HepG2 (cell line): ENCODE measurements around the gene CBFA2T2. TPM values are rescaled to one million over a fixed set of nuclear protein-coding genes. Genes with fewer than 3 reads are reported as not detected.

Experiments
- ETV6 ChIP-seq: sonication (generic); formaldehyde crosslinking; conservative IDR thresholded peaks from 2 replicates; pipeline ENCODE4 v1.4.0; 2020; ENCODE audit warnings: missing genetic modification reagents
- FOXA3 ChIP-seq: IDR thresholded peaks from 2 replicates; pipeline ENCODE4 v1.6.1; 2016; ENCODE audit warnings: missing genetic modification reagents, missing compliant biosample characterization
- FUBP1 ChIP-seq: sonication (generic); formaldehyde crosslinking; IDR thresholded peaks from 2 replicates; pipeline ENCODE4 v1.5.1; 2020; ENCODE audit warnings: missing genetic modification reagents, mild to moderate bottlenecking, borderline replicate concordance
- JARID2 ChIP-seq: sonication (generic); formaldehyde crosslinking; IDR thresholded peaks from 2 replicates; pipeline ENCODE4 v1.8.1; 2023; ENCODE audit warnings: missing genetic modification reagents, inconsistent platforms; ENCODE audit not compliant: insufficient replicate concordance
- KAT7 ChIP-seq: IDR thresholded peaks from 2 replicates; pipeline ENCODE4 v1.6.1; 2018; ENCODE audit warnings: borderline replicate concordance, missing compliant biosample characterization
- MAX ChIP-seq: IDR thresholded peaks from 2 replicates; pipeline ENCODE4 v1.6.1; 2012; ENCODE audit warnings: inconsistent platforms
- SAP130 ChIP-seq: IDR thresholded peaks from 2 replicates; pipeline ENCODE4 v1.6.1; 2016; ENCODE audit warnings: low read depth
- SIX1 ChIP-seq: sonication (generic); formaldehyde crosslinking; IDR thresholded peaks from 2 replicates; pipeline ENCODE4 v1.4.0; 2020; ENCODE audit warnings: missing genetic modification reagents, borderline replicate concordance
- SOX13 ChIP-seq, 3 experiments: fragments of 450-650 bp in 1 of 3; sonication (generic) in 1 of 3; formaldehyde crosslinking in 1 of 3; IDR thresholded peaks in 2 of 3; conservative IDR thresholded peaks in 1 of 3; 2 replicates each; pipeline versions ENCODE4 v1.5.0 to v1.6.1; 2016 to 2020; ENCODE audit warnings: antibody characterized with exemption in 1 of 3, mild to moderate bottlenecking in 1 of 3, missing compliant biosample characterization in 1 of 3, missing genetic modification reagents in 1 of 3, moderate library complexity in 1 of 3
- TEF ChIP-seq: sonication (generic); formaldehyde crosslinking; IDR thresholded peaks from 2 replicates; pipeline ENCODE4 v1.5.0; 2020; ENCODE audit warnings: missing genetic modification reagents
- TRIM22 ChIP-seq: fragments of 450-650 bp; IDR thresholded peaks from 2 replicates; pipeline ENCODE4 v1.6.1; 2017
- ZBTB33 ChIP-seq: sonication (generic); formaldehyde crosslinking; IDR thresholded peaks from 2 replicates; pipeline ENCODE4 v1.4.0; 2020; ENCODE audit warnings: missing genetic modification reagents
- ZBTB43 ChIP-seq: sonication (generic); formaldehyde crosslinking; conservative IDR thresholded peaks from 2 replicates; pipeline ENCODE4 v1.4.0; 2020; ENCODE audit warnings: missing genetic modification reagents
- ZFAT ChIP-seq: sonication (generic); formaldehyde crosslinking; conservative IDR thresholded peaks from 2 replicates; pipeline ENCODE4 v1.8.1; 2023; ENCODE audit warnings: missing genetic modification reagents, inconsistent platforms
- ZKSCAN8 ChIP-seq: IDR thresholded peaks from 2 replicates; pipeline ENCODE4 v1.6.1; 2016; ENCODE audit warnings: borderline replicate concordance, missing genetic modification reagents, missing compliant biosample characterization
- ZMYM3 ChIP-seq: sonication (generic); formaldehyde crosslinking; IDR thresholded peaks from 2 replicates; pipeline ENCODE4 v1.5.1; 2020; ENCODE audit warnings: mild to moderate bottlenecking, missing genetic modification reagents
- ZMYM4 ChIP-seq: sonication (generic); formaldehyde crosslinking; IDR thresholded peaks from 2 replicates; pipeline ENCODE4 v1.8.1; 2023; ENCODE audit warnings: mild to moderate bottlenecking, missing genetic modification reagents
- ZNF3 ChIP-seq: IDR thresholded peaks from 2 replicates; pipeline ENCODE4 v1.7.0; 2017; ENCODE audit warnings: inconsistent platforms
- ZNF513 ChIP-seq: sonication (generic); formaldehyde crosslinking; conservative IDR thresholded peaks from 2 replicates; pipeline ENCODE4 v1.5.0; 2020; ENCODE audit warnings: missing genetic modification reagents
- ZNF7 ChIP-seq: IDR thresholded peaks from 2 replicates; pipeline ENCODE4 v1.6.1; 2016; ENCODE audit warnings: missing biosample characterization, missing genetic modification reagents
- ZSCAN12 ChIP-seq: sonication (generic); formaldehyde crosslinking; IDR thresholded peaks from 2 replicates; pipeline ENCODE4 v1.9.0; 2021; ENCODE audit warnings: mild to moderate bottlenecking, missing genetic modification reagents
- polyA plus RNA-seq, 8 experiments: library from polyadenylated mRNA; depleted of rRNA in 3 of 8; stranded (reverse) in 7 of 8; unstranded in 1 of 8; fragments of >200 nt; fragmentation: Illumina TruSeq in 4 of 8; extraction: Trizol in 4 of 8; gene quantifications; 2 replicates each; pipeline versions ENCODE4 v1.2.1 to v1.2.3, GENCODE V29; 2011 to 2016; ENCODE audit warnings: low read depth in 4 of 8, missing spikeins in 1 of 8, mixed read lengths in 1 of 8; ENCODE audit not compliant: insufficient read depth in 1 of 8
- total RNA-seq, 5 experiments: library from RNA; depleted of rRNA; stranded (reverse); fragments of >200 nt; fragmentation: Illumina TruSeq; extraction: Trizol; gene quantifications; 2 replicates each; pipeline ENCODE4 v1.2.3, GENCODE V29; 2016; ENCODE audit warnings: low read depth in 1 of 5

Gene CBFA2T2
- total and polyA plus RNA-seq, 2 of the 13 experiments (the other 11 are each of a cell fraction or from before 2014, with no cell fraction given): 6.3 to 21.2 TPM

- TF ChIP-seq ZNF513 (CRISPR knock-in tag) (no peak), ZSCAN12 (CRISPR knock-in tag) (no peak), SIX1 (CRISPR knock-in tag) (0 out of 2 replicates have a peak, but pooled peaks have one; percentile 5), MAX (no peak), FUBP1 (CRISPR knock-in tag) (no peak), TRIM22 (no peak), ZBTB33 (no peak), ZNF7 (CRISPR knock-in tag) (no peak), ZMYM4 (no peak), TEF (CRISPR knock-in tag) (no peak), JARID2 (CRISPR knock-in tag) (no peak), ZFAT (CRISPR knock-in tag) (no peak), KAT7 (no peak), ZBTB43 (CRISPR knock-in tag) (no peak), SOX13 (IDR thresholded peaks at IDR 0.05) (no peak), SOX13 (CRISPR knock-in tag; conservative IDR thresholded peaks at IDR 0.05 in 1 of 2, IDR thresholded peaks at IDR 0.05 in 1 of 2) (no peak), ETV6 (CRISPR knock-in tag) (no peak), ZNF3 (CRISPR knock-in tag) (peak; percentile 47), SAP130 (no peak), ZKSCAN8 (CRISPR knock-in tag) (no peak), FOXA3 (CRISPR knock-in tag) (no peak), ZMYM3 (CRISPR knock-in tag) (peak; percentile 43; the same call in 1 of the 2 replicates)
These were observed 1.2 kb downstream of the CBFA2T2 start (continued) for GRCh38 chr20:33490934-33491656.
